Measurements from ENCODE around the gene IL26.

- TF ChIP-seq GATA2 (IDR thresholded peaks at IDR 0.05; ENCODE audit: low read depth, low read length) (no peak), GATA3 (IDR thresholded peaks at IDR 0.05; ENCODE audit: low read depth, low read length) (no peak)
Measured at GRCh38 chr12:68227356-68227755, 1.7 kb upstream of the IL26 start.
